Vagina (tissue), 2 donors: ENCODE data around the gene DRAM1. TPM values are rescaled to one million over a fixed set of nuclear protein-coding genes. Genes with fewer than 3 reads are reported as not detected.
"Not testable (repeated sequence)": the region's sequence is repeated elsewhere in the genome, so short reads cannot be mapped to it uniquely, and the experiment has no call there.

ENCODE experiments used
- DNase-seq, 2 donors: peaks; one replicate each; pipeline ENCODE4 v3.0.0-alpha.2; 2017; ENCODE audit errors: extremely low spot score in 2 of 2
- H3K27ac ChIP-seq: fragments of 200-600 bp; sonication (generic); one replicate; pipeline ENCODE4 v1.5.1; 2019
- H3K27me3 ChIP-seq: fragments of 200-600 bp; sonication (generic); one replicate; pipeline ENCODE4 v1.5.1; 2019
- H3K36me3 ChIP-seq, 2 donors: fragments of 200-600 bp; sonication (generic); one replicate each; pipeline ENCODE4 v1.5.1; 2017 to 2019
- H3K4me1 ChIP-seq: fragments of 200-600 bp; sonication (generic); one replicate; pipeline ENCODE4 v1.5.1; 2019
- H3K4me3 ChIP-seq, 2 donors: fragments of 200-600 bp; sonication (generic); 1 replicate in 1 of 2; 2 replicates in 1 of 2; pipeline ENCODE4 v1.5.1; 2016 to 2019
- H3K9me3 ChIP-seq: fragments of 200-600 bp; sonication (generic); one replicate; pipeline ENCODE4 v1.5.1; 2019
- CTCF ChIP-seq, 3 experiments: fragments of 450-650 bp in 2 of 3; fragments of 200-600 bp in 1 of 3; sonication (generic) in 1 of 3; IDR thresholded peaks; one replicate each; pipeline ENCODE4 v1.5.1; 2017 to 2019; ENCODE audit warnings: antibody characterized with exemption in 3 of 3, mild to moderate bottlenecking in 2 of 3, moderate library complexity in 2 of 3
- POLR2A ChIP-seq, 2 donors: fragments of 450-650 bp; IDR thresholded peaks; one replicate each; pipeline ENCODE4 v1.6.1; 2017; ENCODE audit warnings: antibody characterized with exemption in 2 of 2, mild to moderate bottlenecking in 2 of 2, moderate library complexity in 2 of 2
- POLR2AphosphoS5 ChIP-seq, 2 donors: sonication (generic); formaldehyde crosslinking; IDR thresholded peaks; one replicate each; pipeline ENCODE4 v1.9.0; 2017; ENCODE audit warnings: antibody characterized with exemption in 2 of 2, mild to moderate bottlenecking in 2 of 2, low read depth in 1 of 2; ENCODE audit not compliant: insufficient read depth in 1 of 2
- intact Hi-C: fragments of 100-400 bp; cut with DNase I; formaldehyde crosslinking; loops from one replicate; pipeline ENCODE4 v1.15.1; 2023
- total RNA-seq: library from RNA; depleted of rRNA; stranded (reverse); fragments of >200 nt; gene quantifications from one replicate; pipeline ENCODE4 v1.2.3, GENCODE V29; 2016

The DRAM1 gene
- total RNA-seq, 1 donor from 2014 or later: 18.9 TPM

GRCh38 chr12:101859664-101860607 lies 17.4 kb upstream of the DRAM1 start:
- H3K36me3 ChIP-seq: no peaks in the 10 kb centered on the region
- TF ChIP-seq POLR2A (IDR thresholded peaks at IDR 0.05): no peak
- TF ChIP-seq CTCF (IDR thresholded peaks at IDR 0.05): no peak
- H3K27me3 ChIP-seq: no peaks in the 10 kb centered on the region
- H3K9me3 ChIP-seq: no peaks in the 10 kb centered on the region
- no peak for DNase-seq
- intact Hi-C loops: no loop called here
- H3K4me3 ChIP-seq: no peak overlapping the region
- no peak overlapping the region for H3K27ac ChIP-seq
- peaks cover 18% of the 10 kb centered on the region for H3K4me1 ChIP-seq

- H3K36me3 ChIP-seq, H3K4me1 ChIP-seq, H3K9me3 ChIP-seq, H3K27me3 ChIP-seq, DNase-seq, H3K4me3 ChIP-seq, intact Hi-C loops, H3K27ac ChIP-seq: not testable (repeated sequence)
Measured at GRCh38 chr12:101861688-101862087, 15.7 kb upstream of the DRAM1 start.

DNA sequence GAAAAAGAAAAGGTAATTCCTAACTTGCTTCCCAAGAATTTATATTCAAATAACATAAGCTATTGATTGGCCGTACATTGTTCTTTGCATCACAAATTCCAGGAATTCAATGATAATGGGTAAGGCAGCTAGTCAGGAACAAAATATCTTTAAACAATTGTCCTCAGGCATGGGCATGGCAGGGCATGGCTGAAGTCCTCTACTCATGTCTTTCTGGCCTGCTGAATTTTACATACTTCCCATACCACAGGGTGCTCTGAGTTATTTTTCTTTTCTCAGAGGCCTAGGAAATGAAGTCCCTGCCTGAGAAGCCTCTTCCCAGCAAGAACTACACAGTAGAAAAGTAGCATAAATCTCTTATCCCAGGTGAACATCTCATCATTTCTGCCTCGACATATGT lies 15.1 kb upstream of the DRAM1 start:
- H3K4me1 ChIP-seq: peaks cover 4% of the 10 kb centered on the region
- TF ChIP-seq POLR2A (IDR thresholded peaks at IDR 0.05): no peak
- TF ChIP-seq CTCF (IDR thresholded peaks at IDR 0.05): no peak
- no peak for TF ChIP-seq POLR2AphosphoS5 (IDR thresholded peaks at IDR 0.05; ENCODE audit: insufficient read depth in 1 of 2, low read depth in 1 of 2)

DNA sequence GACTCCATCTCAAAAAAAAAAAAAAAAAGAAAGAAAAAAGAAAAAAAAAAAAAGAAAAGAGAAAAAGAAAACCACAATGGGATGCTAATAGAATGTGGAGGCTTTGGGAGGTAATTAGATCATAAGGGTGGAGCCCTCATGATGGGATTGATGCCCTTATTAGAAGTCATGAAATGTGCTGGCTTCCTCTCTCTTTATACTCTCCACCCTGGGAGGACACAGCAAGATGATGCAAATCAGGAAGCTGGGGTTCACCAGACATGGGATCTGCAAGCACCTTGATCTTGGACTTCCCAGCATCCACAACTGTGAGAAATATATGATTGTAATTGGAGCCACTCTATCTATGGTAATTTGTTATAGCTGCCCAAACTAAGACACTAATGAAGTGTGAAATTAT lies 13.4 kb upstream of the DRAM1 start:
- Histone ChIP-seq H3K4me1 (no peaks in the 10 kb centered on the region), H3K36me3 (no peaks in the 10 kb centered on the region), H3K27ac (no peak overlapping the region), H3K4me3 (no peak overlapping the region), H3K27me3 (no peaks in the 10 kb centered on the region), H3K9me3 (no peaks in the 10 kb centered on the region)
- no peak for DNase-seq
- TF ChIP-seq CTCF (IDR thresholded peaks at IDR 0.05) (no peak), POLR2A (IDR thresholded peaks at IDR 0.05) (no peak), POLR2AphosphoS5 (IDR thresholded peaks at IDR 0.05; ENCODE audit: insufficient read depth in 1 of 2, low read depth in 1 of 2) (no peak)
- intact Hi-C loops: no loop called here

More for the DNA sequence above, 15.1 kb upstream of the DRAM1 start:
- H3K27me3 ChIP-seq: no peaks in the 10 kb centered on the region
- no peak for DNase-seq
- H3K27ac ChIP-seq: no peak overlapping the region
- H3K4me3 ChIP-seq: no peak overlapping the region
- no peaks in the 10 kb centered on the region for H3K36me3 ChIP-seq
- intact Hi-C loops: no loop called here
- H3K9me3 ChIP-seq: no peaks in the 10 kb centered on the region

- no peaks in the 10 kb centered on the region for H3K27me3 ChIP-seq
- TF ChIP-seq POLR2A (IDR thresholded peaks at IDR 0.05) (no peak), CTCF (IDR thresholded peaks at IDR 0.05) (no peak), POLR2AphosphoS5 (IDR thresholded peaks at IDR 0.05; ENCODE audit: insufficient read depth in 1 of 2, low read depth in 1 of 2) (no peak)
- DNase-seq: no peak
- H3K36me3 ChIP-seq: no peaks in the 10 kb centered on the region
- intact Hi-C loops: no loop called here
- no peak overlapping the region for H3K27ac ChIP-seq
- H3K4me3 ChIP-seq: no peak overlapping the region
- H3K9me3 ChIP-seq: no peaks in the 10 kb centered on the region
- no peaks in the 10 kb centered on the region for H3K4me1 ChIP-seq
Measured at GRCh38 chr12:101866615-101867373, 10.6 kb upstream of the DRAM1 start.

GRCh38 chr12:101867619-101868018 lies 9.8 kb upstream of the DRAM1 start:
- DNase-seq, H3K9me3 ChIP-seq, H3K4me1 ChIP-seq, H3K36me3 ChIP-seq, H3K27me3 ChIP-seq, H3K4me3 ChIP-seq, H3K27ac ChIP-seq, intact Hi-C loops: not testable (repeated sequence)
